Measurements from ENCODE around the gene CORO7. TPM values are rescaled to one million over a fixed set of nuclear protein-coding genes. Genes with fewer than 3 reads are reported as not detected.

The CORO7 gene
- total RNA-seq, 1 experiment from 2014 or later, result 42.1 TPM

GRCh38 chr16:4393240-4393600, 23.2 kb downstream of the CORO7 start:
- peaks cover 23% of the 10 kb centered on the region for H3K4me1 ChIP-seq (replicated peaks; ENCODE audit: insufficient read depth)
- no peaks in the 10 kb centered on the region for H3K9me2 ChIP-seq (ENCODE audit: insufficient read depth)
- H3K4me3 ChIP-seq, result no peak overlapping the region
- intact Hi-C loops (cut with micrococcal nuclease; ENCODE audit: unreplicated experiment), result loop anchor here (1.0 kb wide), 2 partner anchors 17 to 86 kb away; no protein-coding TSS in a partner anchor
- H2AFZ ChIP-seq, result no peak overlapping the region
- no peaks in the 10 kb centered on the region for H3K27me3 ChIP-seq (ENCODE audit: insufficient read depth, low read depth)
- CTCF ChIA-PET, result interaction anchor here (0.9 to 2.2 kb wide), 7 partner anchors 10 to 120 kb away, joined by 3 to 16 read pairs (median 4); no protein-coding TSS in a partner anchor
- H4K20me1 ChIP-seq (ENCODE audit: insufficient read depth), result no peaks in the 10 kb centered on the region
- no peaks in the 10 kb centered on the region for H3K36me3 ChIP-seq (ENCODE audit: low read depth)
- DNase-seq, result peak; percentile 88 to 92
- peak overlapping the region; percentile 76 for H3K4me2 ChIP-seq
- H3K79me2 ChIP-seq (ENCODE audit: low read depth), result no peaks in the 10 kb centered on the region
- H3F3A ChIP-seq (ENCODE audit: insufficient read depth, low read depth), result peaks cover 9% of the 10 kb centered on the region
- H3K9me3 ChIP-seq (ENCODE audit: insufficient read depth, low read depth), result no peaks in the 10 kb centered on the region
- POLR2A ChIA-PET (ENCODE audit: unreplicated experiment), result interaction anchor here (0.5 to 2.2 kb wide), 9 partner anchors 15 to 703 kb away, joined by 3 to 22 read pairs (median 4); no protein-coding TSS in a partner anchor
- H3K27ac ChIP-seq, result peak overlapping the region; percentile 90
- TF ChIP-seq EZH2 (IDR thresholded peaks at IDR 0.05; ENCODE audit: low read depth), result no peak
- no peak for TF ChIP-seq CTCF (conservative IDR thresholded peaks at IDR 0.05)
- no TSS peak for BruUV-seq (replicated peaks)

- CTCF ChIA-PET, result interaction anchor here (0.6 to 2.2 kb wide), 10 partner anchors 10 to 119 kb away, joined by 3 to 19 read pairs (median 4); no protein-coding TSS in a partner anchor
- BruUV-seq (replicated peaks), result TSS peak; percentile 59
- intact Hi-C loops (cut with micrococcal nuclease; ENCODE audit: unreplicated experiment), result loop anchor here (1.0 kb wide), 2 partner anchors 16 to 85 kb away; no protein-coding TSS in a partner anchor
- peak in 1 of 2 experiments; percentile 90 for DNase-seq
- POLR2A ChIA-PET (ENCODE audit: unreplicated experiment), result interaction anchor here (0.5 to 2.2 kb wide), 15 partner anchors 10 to 702 kb away, joined by 3 to 22 read pairs (median 5); no protein-coding TSS in a partner anchor
- Histone ChIP-seq H2AFZ (no peak overlapping the region), H3K9me3 (ENCODE audit: insufficient read depth, low read depth) (no peaks in the 10 kb centered on the region), H3K27me3 (ENCODE audit: insufficient read depth, low read depth) (no peaks in the 10 kb centered on the region), H3K4me3 (no peak overlapping the region), H3F3A (ENCODE audit: insufficient read depth, low read depth) (peaks cover 9% of the 10 kb centered on the region), H3K27ac (peak overlapping the region; percentile 90), H3K36me3 (ENCODE audit: low read depth) (no peaks in the 10 kb centered on the region), H3K9me2 (ENCODE audit: insufficient read depth) (no peaks in the 10 kb centered on the region), H3K4me1 (replicated peaks; ENCODE audit: insufficient read depth) (peaks cover 28% of the 10 kb centered on the region), H3K4me2 (peak overlapping the region; percentile 76), H3K79me2 (ENCODE audit: low read depth) (no peaks in the 10 kb centered on the region), H4K20me1 (ENCODE audit: insufficient read depth) (no peaks in the 10 kb centered on the region)
- TF ChIP-seq CTCF (conservative IDR thresholded peaks at IDR 0.05) (no peak), EZH2 (IDR thresholded peaks at IDR 0.05; ENCODE audit: low read depth) (no peak)
These were observed 23.8 kb downstream of the CORO7 start for GRCh38 chr16:4392382-4393239.

- BruUV-seq (replicated peaks), result no TSS peak
- Histone ChIP-seq H4K20me1 (ENCODE audit: insufficient read depth) (no peaks in the 10 kb centered on the region), H2AFZ (no peak overlapping the region), H3K9me3 (ENCODE audit: insufficient read depth, low read depth) (no peaks in the 10 kb centered on the region), H3K9me2 (ENCODE audit: insufficient read depth) (no peaks in the 10 kb centered on the region), H3K36me3 (ENCODE audit: low read depth) (no peaks in the 10 kb centered on the region), H3K27ac (no peak overlapping the region), H3F3A (ENCODE audit: insufficient read depth, low read depth) (peaks cover 9% of the 10 kb centered on the region), H3K79me2 (ENCODE audit: low read depth) (no peaks in the 10 kb centered on the region), H3K27me3 (ENCODE audit: insufficient read depth, low read depth) (no peaks in the 10 kb centered on the region), H3K4me1 (replicated peaks; ENCODE audit: insufficient read depth) (peaks cover 28% of the 10 kb centered on the region), H3K4me2 (no peak overlapping the region), H3K4me3 (no peak overlapping the region)
- intact Hi-C loops (cut with micrococcal nuclease; ENCODE audit: unreplicated experiment), result no loop called here
- DNase-seq, result no peak
- ChIA-PET POLR2A (ENCODE audit: unreplicated experiment) (interaction anchor here (0.6 to 2.2 kb wide), 5 partner anchors 10 to 551 kb away, joined by 4 to 22 read pairs (median 6); no protein-coding TSS in a partner anchor), CTCF (interaction anchor here (0.6 to 2.2 kb wide), 5 partner anchors 11 to 82 kb away, joined by 4 to 16 read pairs (median 7); no protein-coding TSS in a partner anchor)
- TF ChIP-seq CTCF (conservative IDR thresholded peaks at IDR 0.05) (no peak), EZH2 (IDR thresholded peaks at IDR 0.05; ENCODE audit: low read depth) (no peak)
These were observed 24.6 kb downstream of the CORO7 start for GRCh38 chr16:4391631-4392381.

All from PC-9 (cell line).